ENCODE results near the gene ROBO3.

Gene ROBO3

DNA sequence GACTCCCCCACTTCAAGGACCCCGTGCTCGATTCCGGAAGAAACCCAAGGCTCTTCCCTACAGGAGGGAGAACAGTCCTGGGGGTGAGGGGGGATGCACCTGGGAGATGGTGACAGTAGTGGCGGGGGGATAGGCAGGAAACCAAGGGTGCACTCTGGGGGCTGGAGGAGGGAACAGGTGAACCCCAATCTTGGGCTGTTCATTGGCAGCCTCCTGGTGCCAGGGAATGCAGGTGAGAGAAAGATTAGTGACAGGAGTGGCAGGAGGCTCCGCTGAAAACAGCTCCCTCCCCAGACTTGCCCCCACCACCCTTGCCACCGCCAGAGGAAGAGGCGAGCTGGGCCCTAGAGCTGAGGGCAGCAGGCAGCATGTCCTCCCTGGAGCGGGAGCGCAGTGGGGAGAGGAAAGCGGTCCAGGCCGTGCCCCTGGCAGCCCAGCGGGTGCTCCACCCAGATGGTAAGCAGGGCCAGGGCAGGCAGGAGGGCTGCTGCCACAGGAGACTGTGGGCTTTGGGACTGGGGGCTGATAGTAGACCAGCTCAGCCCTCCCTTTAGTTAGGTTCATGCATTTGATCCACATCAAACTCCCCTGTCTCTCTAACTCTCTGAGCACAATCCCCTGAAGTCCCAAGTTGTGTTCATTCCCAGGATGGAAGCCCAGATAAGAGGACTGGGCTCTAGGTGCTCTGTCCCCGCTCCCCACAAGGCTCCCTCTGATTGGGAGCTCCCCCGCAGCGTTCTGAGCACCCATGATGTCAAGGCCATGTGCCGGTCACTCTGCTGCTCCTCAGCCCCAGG lies 14.5 kb downstream of the ROBO3 start:
- no peak for DNase-seq (ENCODE audit: low read depth in 1 of 2, low spot score in 1 of 2)
- TF ChIP-seq, protein P1, sequence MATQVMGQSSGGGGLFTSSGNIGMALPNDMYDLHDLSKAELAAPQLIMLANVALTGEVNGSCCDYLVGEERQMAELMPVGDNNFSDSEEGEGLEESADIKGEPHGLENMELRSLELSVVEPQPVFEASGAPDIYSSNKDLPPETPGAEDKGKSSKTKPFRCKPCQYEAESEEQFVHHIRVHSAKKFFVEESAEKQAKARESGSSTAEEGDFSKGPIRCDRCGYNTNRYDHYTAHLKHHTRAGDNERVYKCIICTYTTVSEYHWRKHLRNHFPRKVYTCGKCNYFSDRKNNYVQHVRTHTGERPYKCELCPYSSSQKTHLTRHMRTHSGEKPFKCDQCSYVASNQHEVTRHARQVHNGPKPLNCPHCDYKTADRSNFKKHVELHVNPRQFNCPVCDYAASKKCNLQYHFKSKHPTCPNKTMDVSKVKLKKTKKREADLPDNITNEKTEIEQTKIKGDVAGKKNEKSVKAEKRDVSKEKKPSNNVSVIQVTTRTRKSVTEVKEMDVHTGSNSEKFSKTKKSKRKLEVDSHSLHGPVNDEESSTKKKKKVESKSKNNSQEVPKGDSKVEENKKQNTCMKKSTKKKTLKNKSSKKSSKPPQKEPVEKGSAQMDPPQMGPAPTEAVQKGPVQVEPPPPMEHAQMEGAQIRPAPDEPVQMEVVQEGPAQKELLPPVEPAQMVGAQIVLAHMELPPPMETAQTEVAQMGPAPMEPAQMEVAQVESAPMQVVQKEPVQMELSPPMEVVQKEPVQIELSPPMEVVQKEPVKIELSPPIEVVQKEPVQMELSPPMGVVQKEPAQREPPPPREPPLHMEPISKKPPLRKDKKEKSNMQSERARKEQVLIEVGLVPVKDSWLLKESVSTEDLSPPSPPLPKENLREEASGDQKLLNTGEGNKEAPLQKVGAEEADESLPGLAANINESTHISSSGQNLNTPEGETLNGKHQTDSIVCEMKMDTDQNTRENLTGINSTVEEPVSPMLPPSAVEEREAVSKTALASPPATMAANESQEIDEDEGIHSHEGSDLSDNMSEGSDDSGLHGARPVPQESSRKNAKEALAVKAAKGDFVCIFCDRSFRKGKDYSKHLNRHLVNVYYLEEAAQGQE (IDR thresholded peaks at IDR 0.05; ENCODE audit: insufficient replicate concordance, low read depth), result no peak
- TF ChIP-seq, protein P2, sequence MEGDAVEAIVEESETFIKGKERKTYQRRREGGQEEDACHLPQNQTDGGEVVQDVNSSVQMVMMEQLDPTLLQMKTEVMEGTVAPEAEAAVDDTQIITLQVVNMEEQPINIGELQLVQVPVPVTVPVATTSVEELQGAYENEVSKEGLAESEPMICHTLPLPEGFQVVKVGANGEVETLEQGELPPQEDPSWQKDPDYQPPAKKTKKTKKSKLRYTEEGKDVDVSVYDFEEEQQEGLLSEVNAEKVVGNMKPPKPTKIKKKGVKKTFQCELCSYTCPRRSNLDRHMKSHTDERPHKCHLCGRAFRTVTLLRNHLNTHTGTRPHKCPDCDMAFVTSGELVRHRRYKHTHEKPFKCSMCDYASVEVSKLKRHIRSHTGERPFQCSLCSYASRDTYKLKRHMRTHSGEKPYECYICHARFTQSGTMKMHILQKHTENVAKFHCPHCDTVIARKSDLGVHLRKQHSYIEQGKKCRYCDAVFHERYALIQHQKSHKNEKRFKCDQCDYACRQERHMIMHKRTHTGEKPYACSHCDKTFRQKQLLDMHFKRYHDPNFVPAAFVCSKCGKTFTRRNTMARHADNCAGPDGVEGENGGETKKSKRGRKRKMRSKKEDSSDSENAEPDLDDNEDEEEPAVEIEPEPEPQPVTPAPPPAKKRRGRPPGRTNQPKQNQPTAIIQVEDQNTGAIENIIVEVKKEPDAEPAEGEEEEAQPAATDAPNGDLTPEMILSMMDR (IDR thresholded peaks at IDR 0.05; ENCODE audit: insufficient read depth, low read length), result no peak
- TF ChIP-seq POLR2AphosphoS5 (IDR thresholded peaks at IDR 0.05; ENCODE audit: low read depth), result no peak
- no peak for TF ChIP-seq GABPA (IDR thresholded peaks at IDR 0.05; ENCODE audit: low read depth)
- TF ChIP-seq SPI1 (IDR thresholded peaks at IDR 0.05; ENCODE audit: borderline replicate concordance, low read depth), result no peak
- Histone ChIP-seq H3K27ac (replicated peaks) (no peak overlapping the region), H3K27me3 (ENCODE audit: insufficient read depth, poor library complexity, severe bottlenecking) (peaks cover 7% of the 10 kb centered on the region), H3K4me3 (replicated peaks; ENCODE audit: insufficient read depth, low read length) (no peak overlapping the region)

DNA sequence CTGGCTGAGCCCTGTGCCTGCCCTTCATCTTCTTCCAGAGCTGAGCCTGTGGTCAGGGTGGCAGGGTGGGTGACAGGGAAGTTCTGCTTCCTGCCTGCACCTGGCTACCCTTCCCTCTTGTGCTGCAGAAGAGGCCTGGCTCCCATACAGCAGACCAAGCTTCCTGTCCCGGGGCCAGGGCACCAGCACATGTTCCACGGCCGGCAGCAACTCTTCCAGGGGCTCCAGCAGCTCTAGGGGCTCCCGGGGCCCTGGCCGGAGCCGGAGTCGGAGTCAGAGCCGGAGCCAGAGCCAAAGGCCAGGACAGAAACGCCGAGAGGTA lies 15.0 kb downstream of the ROBO3 start:
- DNase-seq (ENCODE audit: low read depth in 1 of 2, low spot score in 1 of 2), result peak in 1 of 2 experiments; percentile 17
- TF ChIP-seq SPI1 (IDR thresholded peaks at IDR 0.05; ENCODE audit: borderline replicate concordance, low read depth) (no peak), GABPA (IDR thresholded peaks at IDR 0.05; ENCODE audit: low read depth) (no peak), POLR2AphosphoS5 (IDR thresholded peaks at IDR 0.05; ENCODE audit: low read depth) (no peak)
- TF ChIP-seq, protein P1 (IDR thresholded peaks at IDR 0.05; ENCODE audit: insufficient replicate concordance, low read depth), result no peak
- TF ChIP-seq, protein P2 (IDR thresholded peaks at IDR 0.05; ENCODE audit: insufficient read depth, low read length), result no peak
- Histone ChIP-seq H3K27ac (replicated peaks) (no peak overlapping the region), H3K27me3 (ENCODE audit: insufficient read depth, poor library complexity, severe bottlenecking) (peaks cover 7% of the 10 kb centered on the region), H3K4me3 (replicated peaks; ENCODE audit: insufficient read depth, low read length) (no peak overlapping the region)

DNA sequence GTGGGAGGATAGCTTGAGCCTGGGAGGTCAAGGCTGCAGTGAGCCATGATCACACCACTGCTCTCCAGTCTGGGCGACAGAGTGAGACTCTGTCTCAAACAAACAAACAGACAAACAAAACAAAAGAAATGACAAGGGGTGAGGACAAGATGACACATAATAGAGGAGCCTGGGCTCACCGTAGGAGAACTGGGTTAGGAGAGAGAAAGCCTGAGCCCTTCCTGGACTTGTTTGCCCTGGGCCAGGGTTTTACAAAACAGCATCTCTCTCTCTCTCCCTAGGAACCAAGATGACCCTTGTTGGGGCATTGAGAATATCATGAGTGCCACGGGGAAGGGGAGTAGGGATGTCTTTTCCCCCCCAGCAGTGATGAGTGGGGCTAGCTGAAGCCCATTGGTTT lies 15.7 kb downstream of the ROBO3 start:
- DNase-seq (ENCODE audit: low read depth in 1 of 2, low spot score in 1 of 2), result no peak
- TF ChIP-seq, protein P1 (IDR thresholded peaks at IDR 0.05; ENCODE audit: insufficient replicate concordance, low read depth), result no peak
- TF ChIP-seq SPI1 (IDR thresholded peaks at IDR 0.05; ENCODE audit: borderline replicate concordance, low read depth) (no peak), POLR2AphosphoS5 (IDR thresholded peaks at IDR 0.05; ENCODE audit: low read depth) (no peak), GABPA (IDR thresholded peaks at IDR 0.05; ENCODE audit: low read depth) (no peak)
- TF ChIP-seq, protein P2 (IDR thresholded peaks at IDR 0.05; ENCODE audit: insufficient read depth, low read length), result no peak
- Histone ChIP-seq H3K27me3 (ENCODE audit: insufficient read depth, poor library complexity, severe bottlenecking) (peaks cover under 1% of the 10 kb centered on the region), H3K4me3 (replicated peaks; ENCODE audit: insufficient read depth, low read length) (no peak overlapping the region), H3K27ac (replicated peaks) (no peak overlapping the region)
